H9 (cell line): Measurements from ENCODE around the gene GALNT10. TPM values are rescaled to one million over a fixed set of nuclear protein-coding genes. Genes with fewer than 3 reads are reported as not detected.

Experiments
- DNase-seq: peaks from one replicate; pipeline ENCODE4 v3.0.0-alpha.2; 2017
- H2AFZ ChIP-seq: one replicate; pipeline ENCODE4 v1.6.1; 2013; ENCODE audit warnings: mild to moderate bottlenecking, low read length, control low read depth, moderate library complexity
- H2AK5ac ChIP-seq: 2 replicates; pipeline ENCODE4 v1.6.1; 2013; ENCODE audit warnings: low read length, control low read depth, mixed read lengths; ENCODE audit not compliant: insufficient read length
- H2BK120ac ChIP-seq: one replicate; pipeline ENCODE4 v1.6.1; 2013; ENCODE audit warnings: low read depth, mild to moderate bottlenecking, low read length, control low read depth, inconsistent platforms; ENCODE audit not compliant: poor library complexity, severe bottlenecking
- H2BK12ac ChIP-seq: 2 replicates; pipeline ENCODE4 v1.6.1; 2013; ENCODE audit warnings: low read length, control low read depth, mixed read lengths, low read depth; ENCODE audit not compliant: insufficient read length
- H2BK15ac ChIP-seq: 2 replicates; pipeline ENCODE4 v1.6.1; 2013; ENCODE audit warnings: low read depth, low read length, control low read depth
- H2BK20ac ChIP-seq: one replicate; pipeline ENCODE4 v1.6.1; 2013; ENCODE audit warnings: low read depth, mild to moderate bottlenecking, low read length, control low read depth, inconsistent platforms; ENCODE audit not compliant: poor library complexity, severe bottlenecking
- H2BK5ac ChIP-seq: 2 replicates; pipeline ENCODE4 v1.6.1; 2013; ENCODE audit warnings: low read length, control low read depth, mixed read lengths; ENCODE audit not compliant: insufficient read length
- H3K14ac ChIP-seq: 2 replicates; pipeline ENCODE4 v1.6.1; 2013; ENCODE audit warnings: low read length, control low read depth; ENCODE audit not compliant: insufficient read depth
- H3K18ac ChIP-seq: 2 replicates; pipeline ENCODE4 v1.6.1; 2013; ENCODE audit warnings: low read depth, mild to moderate bottlenecking, mixed read lengths, low read length, control low read depth; ENCODE audit not compliant: insufficient read length
- H3K23ac ChIP-seq: 2 replicates; pipeline ENCODE4 v1.6.1; 2013; ENCODE audit warnings: low read length, control low read depth, mixed read lengths, low read depth; ENCODE audit not compliant: insufficient read length
- H3K23me2 ChIP-seq: 2 replicates; pipeline ENCODE4 v1.6.1; 2013; ENCODE audit warnings: low read depth, mild to moderate bottlenecking, mixed read lengths, low read length, control low read depth; ENCODE audit not compliant: insufficient read length, poor library complexity, severe bottlenecking
- H3K27ac ChIP-seq: 2 replicates; pipeline ENCODE4 v1.5.1; 2013; ENCODE audit warnings: low read length, control low read depth, mixed read lengths, low read depth; ENCODE audit not compliant: insufficient read length
- H3K27me3 ChIP-seq: 2 replicates; pipeline ENCODE4 v1.6.1; 2013; ENCODE audit warnings: low read length, control low read depth, inconsistent platforms; ENCODE audit not compliant: insufficient read depth
- H3K4ac ChIP-seq: 2 replicates; pipeline ENCODE4 v1.6.1; 2013; ENCODE audit warnings: low read depth, mild to moderate bottlenecking, control low read depth, inconsistent platforms, low read length, moderate library complexity
- H3K4me1 ChIP-seq: 2 replicates; pipeline ENCODE4 v1.6.1; 2013; ENCODE audit warnings: low read length, control low read depth, inconsistent platforms; ENCODE audit not compliant: insufficient read depth
- H3K4me2 ChIP-seq: 2 replicates; pipeline ENCODE4 v1.6.1; 2013; ENCODE audit warnings: low read length, control low read depth, mixed read lengths; ENCODE audit not compliant: insufficient read length, insufficient read depth
- H3K56ac ChIP-seq: 2 replicates; pipeline ENCODE4 v1.6.1; 2013; ENCODE audit warnings: low read depth, mild to moderate bottlenecking, mixed read lengths, low read length, control low read depth; ENCODE audit not compliant: insufficient read length
- H3K79me1 ChIP-seq: 2 replicates; pipeline ENCODE4 v1.6.1; 2013; ENCODE audit warnings: low read depth, mild to moderate bottlenecking, moderate library complexity, low read length, control low read depth, inconsistent platforms; ENCODE audit not compliant: insufficient read depth, poor library complexity, severe bottlenecking
- H3K79me2 ChIP-seq: 2 replicates; pipeline ENCODE4 v1.6.1; 2013; ENCODE audit warnings: low read length, control low read depth, inconsistent platforms; ENCODE audit not compliant: insufficient read depth
- H3K9ac ChIP-seq: 2 replicates; pipeline ENCODE4 v1.6.1; 2013; ENCODE audit warnings: low read length, control low read depth, mixed read lengths; ENCODE audit not compliant: insufficient read length; ENCODE audit errors: extremely low read depth
- H3K9me3 ChIP-seq: one replicate; pipeline ENCODE4 v1.6.1; 2013; ENCODE audit warnings: low read depth, low read length, inconsistent platforms; ENCODE audit not compliant: control insufficient read depth
- H3T11ph ChIP-seq: one replicate; pipeline ENCODE4 v1.6.1; 2013; ENCODE audit warnings: mild to moderate bottlenecking, low read length, control low read depth, inconsistent platforms
- H4K20me1 ChIP-seq: one replicate; pipeline ENCODE4 v1.6.1; 2013; ENCODE audit not compliant: control insufficient read depth, insufficient read length, insufficient read depth
- H4K5ac ChIP-seq: 2 replicates; pipeline ENCODE4 v1.6.1; 2013; ENCODE audit warnings: low read depth, mild to moderate bottlenecking, mixed read lengths, low read length, control low read depth; ENCODE audit not compliant: insufficient read length
- H4K8ac ChIP-seq: replicated peaks from 2 replicates; pipeline ENCODE4 v1.6.1; 2013; ENCODE audit warnings: low read length, control low read depth, mixed read lengths, low read depth; ENCODE audit not compliant: insufficient read length
- H4K91ac ChIP-seq: 2 replicates; pipeline ENCODE4 v1.6.1; 2013; ENCODE audit warnings: low read depth, mild to moderate bottlenecking, moderate library complexity, mixed read lengths, low read length, control low read depth; ENCODE audit not compliant: insufficient read length
- H3K27ac Mint-ChIP-seq, 3 experiments: 2 replicates in 2 of 3; 3 replicates in 1 of 3; pipeline ENCODE4 v1.8.0; 2020 to 2021; ENCODE audit warnings: mixed read lengths in 3 of 3, mild to moderate bottlenecking in 1 of 3, moderate library complexity in 1 of 3
- H3K27me3 Mint-ChIP-seq: 2 replicates; pipeline ENCODE4 v1.8.0; 2021; ENCODE audit warnings: low read depth, mild to moderate bottlenecking, moderate library complexity, mixed read lengths
- H3K36me3 Mint-ChIP-seq, 3 experiments: 2 replicates in 2 of 3; 3 replicates in 1 of 3; pipeline ENCODE4 v1.8.0; 2020 to 2021; ENCODE audit warnings: low read depth in 3 of 3, mixed read lengths in 3 of 3; ENCODE audit not compliant: insufficient read depth in 1 of 3
- H3K4me1 Mint-ChIP-seq, 2 experiments: 2 replicates each; pipeline ENCODE4 v1.8.0; 2020; ENCODE audit warnings: mixed read lengths in 2 of 2
- H3K4me3 Mint-ChIP-seq, 2 experiments: 2 replicates in 1 of 2; 3 replicates in 1 of 2; pipeline ENCODE4 v1.8.0; 2020 to 2021; ENCODE audit warnings: mild to moderate bottlenecking in 2 of 2, mixed read lengths in 2 of 2, moderate library complexity in 1 of 2
- H3K9me3 Mint-ChIP-seq, 2 experiments: 2 replicates in 1 of 2; 3 replicates in 1 of 2; pipeline ENCODE4 v1.8.0; 2020; ENCODE audit warnings: mild to moderate bottlenecking in 2 of 2, mixed read lengths in 2 of 2, moderate library complexity in 1 of 2
- CTCF ChIP-seq: fragments of 200-600 bp; sonication (generic); conservative IDR thresholded peaks from 3 replicates; pipeline ENCODE4 v1.8.0; 2021; ENCODE audit warnings: antibody characterized with exemption, mild to moderate bottlenecking
- WGBS: extraction: QIAGEN DNeasy Blood & Tissue Kit; methylation state at CpG from one replicate; pipeline ENCODE4 v1.1.7; 2013; ENCODE audit warnings: missing lambda C conversion rate, low lambda C conversion rate, mixed read lengths; ENCODE audit not compliant: insufficient read length; ENCODE audit errors: extremely low coverage; 5-methylcytosine and 5-hydroxymethylcytosine counted together
- total RNA-seq: library from RNA; stranded (reverse); gene quantifications from 2 replicates; pipeline ENCODE4 v1.2.1, GENCODE V29; 2021

Gene GALNT10
- total RNA-seq, 1 experiment from 2014 or later, result 15.4 TPM

GRCh38 chr5:154406231-154406630 lies 215.7 kb downstream of the GALNT10 start:
- H2BK5ac ChIP-seq, result no peak overlapping the region
- no peaks in the 10 kb centered on the region for H3K79me2 ChIP-seq
- H3T11ph ChIP-seq, result no peak overlapping the region
- no peaks in the 10 kb centered on the region for H3K4me1 ChIP-seq
- no peaks in the 10 kb centered on the region for H3K27me3 ChIP-seq
- Mint-ChIP-seq H3K4me3 (no peak overlapping the region), H3K4me1 (peaks cover 11 to 17% of the 10 kb centered on the region in 2 experiments), H3K9me3 (no peaks in the 10 kb centered on the region), H3K27me3 (no peaks in the 10 kb centered on the region), H3K27ac (no peak overlapping the region; a peak in 1 of 7 replicates), H3K36me3 (no peaks in the 10 kb centered on the region; a peak in 1 of 7 replicates)
- no peak overlapping the region for H2AFZ ChIP-seq
- no peak overlapping the region for H3K9ac ChIP-seq
- H4K5ac ChIP-seq, result no peak overlapping the region
- H3K23ac ChIP-seq, result no peak overlapping the region
- no peaks in the 10 kb centered on the region for H3K23me2 ChIP-seq
- H3K56ac ChIP-seq, result no peak overlapping the region
- H3K9me3 ChIP-seq, result no peaks in the 10 kb centered on the region
- DNase-seq, result no peak
- no peak overlapping the region for H2BK15ac ChIP-seq
- H3K79me1 ChIP-seq, result no peaks in the 10 kb centered on the region
- no peak overlapping the region for H2BK20ac ChIP-seq
- H2BK120ac ChIP-seq, result no peak overlapping the region
- no peaks in the 10 kb centered on the region for H4K20me1 ChIP-seq
- H4K8ac ChIP-seq, result no peak overlapping the region
- H3K18ac ChIP-seq, result no peak overlapping the region
- H3K4me2 ChIP-seq, result no peak overlapping the region
- no peak overlapping the region for H2BK12ac ChIP-seq
- H2AK5ac ChIP-seq, result no peak overlapping the region
- WGBS, result no CpG with 5 or more reads among the region's 8 CpGs
- H4K91ac ChIP-seq, result no peak overlapping the region
- H3K27ac ChIP-seq, result no peak overlapping the region
- no peak overlapping the region for H3K4ac ChIP-seq
- no peak for TF ChIP-seq CTCF
- no peak overlapping the region for H3K14ac ChIP-seq
